ENCODE data around the gene PLEKHM2. TPM values are rescaled to one million over a fixed set of nuclear protein-coding genes. Genes with fewer than 3 reads are reported as not detected.

Gene PLEKHM2
- total RNA-seq, 1 experiment from 2014 or later: 45.9 TPM

DNA sequence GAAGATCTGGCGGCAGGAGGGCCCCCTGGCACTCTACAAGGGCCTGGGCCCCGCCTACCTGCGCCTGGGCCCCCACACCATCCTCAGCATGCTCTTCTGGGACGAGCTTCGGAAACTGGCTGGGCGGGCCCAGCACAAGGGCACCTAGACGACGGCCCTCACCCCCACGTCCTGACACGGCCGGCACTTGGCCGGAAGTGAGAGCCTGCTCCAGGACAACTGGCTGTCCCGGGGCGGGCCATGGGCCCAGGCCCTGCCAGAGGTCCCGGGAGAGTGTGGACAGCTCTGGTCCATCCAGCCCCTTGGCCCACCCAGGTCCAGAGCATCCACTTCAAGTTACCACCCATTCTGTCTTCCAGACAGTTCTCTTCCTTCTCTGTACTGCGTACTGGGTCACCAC is 55.1 kb downstream of the PLEKHM2 start:
- TF ChIP-seq CTCF (conservative IDR thresholded peaks at IDR 0.05): no peak
- no peaks in the 10 kb centered on the region for H3K27me3 ChIP-seq (ENCODE audit: insufficient read depth, low read length)
- no peak for DNase-seq
- H3K4me1 Mint-ChIP-seq: peaks cover 15 to 29% of the 10 kb centered on the region in 2 experiments
- no peak overlapping the region for H3K27ac Mint-ChIP-seq
- no peak overlapping the region for H3K23ac ChIP-seq (ENCODE audit: insufficient read length, low read depth, low read length)
- H4K5ac ChIP-seq (ENCODE audit: insufficient read length, low read depth, low read length): no peak overlapping the region
- no peak overlapping the region for H2AFZ ChIP-seq (ENCODE audit: low read length)
- H2AK5ac ChIP-seq (ENCODE audit: insufficient read length, low read length): no peak overlapping the region
- no peak overlapping the region for H4K91ac ChIP-seq (ENCODE audit: insufficient read length, low read depth, low read length)
- H3K56ac ChIP-seq (ENCODE audit: insufficient read length, low read depth, low read length): no peak overlapping the region
- no peak overlapping the region for H3K4me2 ChIP-seq (ENCODE audit: insufficient read depth, insufficient read length, low read length)
- no peaks in the 10 kb centered on the region for H4K20me1 ChIP-seq (ENCODE audit: control insufficient read depth, insufficient read depth, insufficient read length)
- no peaks in the 10 kb centered on the region for H3K79me1 ChIP-seq (ENCODE audit: insufficient read depth, low read depth, low read length, poor library complexity, severe bottlenecking)
- no peak overlapping the region for H2BK5ac ChIP-seq (ENCODE audit: insufficient read length, low read length)
- no peaks in the 10 kb centered on the region for H3K9me3 ChIP-seq (ENCODE audit: control insufficient read depth, low read depth, low read length)
- no peak overlapping the region; a peak in 1 of 5 replicates for H3K4me3 Mint-ChIP-seq
- H2BK12ac ChIP-seq (ENCODE audit: insufficient read length, low read depth, low read length): no peak overlapping the region
- no peak overlapping the region for H3K14ac ChIP-seq (ENCODE audit: insufficient read depth, low read length)
- no peak overlapping the region for H2BK20ac ChIP-seq (ENCODE audit: low read depth, low read length, poor library complexity, severe bottlenecking)
- H3K4me1 ChIP-seq (ENCODE audit: insufficient read depth, low read length): no peaks in the 10 kb centered on the region
- no peak overlapping the region for H3K9ac ChIP-seq (ENCODE audit: extremely low read depth, insufficient read length, low read length)
- no CpG with 5 or more reads among the region's 16 CpGs for WGBS (ENCODE audit: extremely low coverage, insufficient read length, low lambda C conversion rate)
- 0 out of 7 replicates have a peak, but pooled peaks cover 0 to under 1% (median 0%) of the 10 kb centered on the region in 3 experiments for H3K36me3 Mint-ChIP-seq (ENCODE audit: insufficient read depth in 1 of 3, low read depth in 3 of 3)
- H3K9me3 Mint-ChIP-seq: no peaks in the 10 kb centered on the region
- peaks cover 2% of the 10 kb centered on the region for H3K27me3 Mint-ChIP-seq (ENCODE audit: low read depth)
- H3K18ac ChIP-seq (ENCODE audit: insufficient read length, low read depth, low read length): no peak overlapping the region
- no peak overlapping the region for H3K4ac ChIP-seq (ENCODE audit: low read depth, low read length)
- no peaks in the 10 kb centered on the region for H3K79me2 ChIP-seq (ENCODE audit: insufficient read depth, low read length)
- H4K8ac ChIP-seq (replicated peaks; ENCODE audit: insufficient read length, low read depth, low read length): no peak overlapping the region
- no peak overlapping the region for H2BK120ac ChIP-seq (ENCODE audit: low read depth, low read length, poor library complexity, severe bottlenecking)
- H3K23me2 ChIP-seq (ENCODE audit: insufficient read length, low read depth, low read length, poor library complexity, severe bottlenecking): no peaks in the 10 kb centered on the region
- no peak overlapping the region for H2BK15ac ChIP-seq (ENCODE audit: low read depth, low read length)
- no peak overlapping the region for H3K27ac ChIP-seq (ENCODE audit: insufficient read length, low read depth, low read length)
- H3T11ph ChIP-seq (ENCODE audit: low read length): no peak overlapping the region
